AG09319 (cell line): ENCODE results near the gene DIRAS3.

Source experiments
- DNase-seq: peaks from one replicate; pipeline ENCODE4 v3.0.0-alpha.2; 2010; ENCODE audit warnings: low read depth; ENCODE audit errors: extremely low read depth
- TF ChIP-seq, protein P1 (sequence below): IDR thresholded peaks from 2 replicates; pipeline ENCODE4 v1.5.1; 2011; ENCODE audit warnings: low read depth, mild to moderate bottlenecking, inconsistent platforms, low read length, moderate library complexity

The DIRAS3 gene, protein sequence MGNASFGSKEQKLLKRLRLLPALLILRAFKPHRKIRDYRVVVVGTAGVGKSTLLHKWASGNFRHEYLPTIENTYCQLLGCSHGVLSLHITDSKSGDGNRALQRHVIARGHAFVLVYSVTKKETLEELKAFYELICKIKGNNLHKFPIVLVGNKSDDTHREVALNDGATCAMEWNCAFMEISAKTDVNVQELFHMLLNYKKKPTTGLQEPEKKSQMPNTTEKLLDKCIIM

DNA sequence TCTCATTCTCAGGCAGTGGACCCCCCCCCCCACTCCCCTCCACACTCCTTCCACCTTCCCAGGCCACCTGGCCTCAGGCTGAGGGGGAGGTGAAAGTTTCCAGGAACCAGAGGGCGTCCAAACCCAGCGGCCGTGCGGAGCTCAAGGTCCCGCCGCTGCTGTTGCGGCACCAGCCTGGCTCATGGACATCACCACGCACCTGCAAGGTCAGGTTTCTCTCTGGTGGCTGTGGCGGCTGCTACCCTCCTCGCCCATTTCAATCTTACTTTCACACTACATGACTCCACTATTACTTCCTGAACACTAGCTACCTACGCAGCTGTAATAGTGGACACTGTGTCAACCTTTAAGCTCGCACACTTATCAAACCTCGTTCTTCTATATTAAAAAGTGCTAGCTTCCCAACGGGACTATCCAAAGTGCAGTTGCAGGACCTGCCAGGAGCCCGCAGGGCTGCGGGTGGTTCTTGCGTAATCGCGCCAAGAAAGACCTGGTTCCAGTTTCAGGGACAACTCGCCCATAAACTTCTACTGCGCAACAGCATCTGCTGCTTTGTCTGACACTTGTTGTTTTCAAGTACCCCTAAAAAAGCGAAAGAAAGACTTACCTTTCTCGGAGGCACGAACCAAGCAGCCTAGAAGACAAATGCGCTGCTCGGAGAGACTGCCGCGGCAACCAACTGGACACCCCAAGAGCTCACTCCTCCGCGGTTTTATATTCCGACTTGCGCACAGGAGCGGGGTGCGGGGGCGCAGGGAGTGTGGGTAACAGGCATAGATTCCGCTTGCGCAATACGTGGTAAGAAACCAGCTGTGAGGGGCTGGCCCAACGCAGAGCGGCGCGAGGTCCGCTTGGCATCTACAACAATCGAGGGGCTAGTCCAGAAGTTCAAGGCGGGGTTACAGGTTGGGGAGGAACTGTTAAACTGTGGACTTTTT lies at the start of gene DIRAS3:
Gene DIRAS3, minus strand, starts transcription at position 687 of the 938 bp plus-strand sequence. CDS start 3,330 bp downstream, outside the sequence.
- no peak for DNase-seq
- TF ChIP-seq, protein P1, sequence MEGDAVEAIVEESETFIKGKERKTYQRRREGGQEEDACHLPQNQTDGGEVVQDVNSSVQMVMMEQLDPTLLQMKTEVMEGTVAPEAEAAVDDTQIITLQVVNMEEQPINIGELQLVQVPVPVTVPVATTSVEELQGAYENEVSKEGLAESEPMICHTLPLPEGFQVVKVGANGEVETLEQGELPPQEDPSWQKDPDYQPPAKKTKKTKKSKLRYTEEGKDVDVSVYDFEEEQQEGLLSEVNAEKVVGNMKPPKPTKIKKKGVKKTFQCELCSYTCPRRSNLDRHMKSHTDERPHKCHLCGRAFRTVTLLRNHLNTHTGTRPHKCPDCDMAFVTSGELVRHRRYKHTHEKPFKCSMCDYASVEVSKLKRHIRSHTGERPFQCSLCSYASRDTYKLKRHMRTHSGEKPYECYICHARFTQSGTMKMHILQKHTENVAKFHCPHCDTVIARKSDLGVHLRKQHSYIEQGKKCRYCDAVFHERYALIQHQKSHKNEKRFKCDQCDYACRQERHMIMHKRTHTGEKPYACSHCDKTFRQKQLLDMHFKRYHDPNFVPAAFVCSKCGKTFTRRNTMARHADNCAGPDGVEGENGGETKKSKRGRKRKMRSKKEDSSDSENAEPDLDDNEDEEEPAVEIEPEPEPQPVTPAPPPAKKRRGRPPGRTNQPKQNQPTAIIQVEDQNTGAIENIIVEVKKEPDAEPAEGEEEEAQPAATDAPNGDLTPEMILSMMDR, result no peak

DNA sequence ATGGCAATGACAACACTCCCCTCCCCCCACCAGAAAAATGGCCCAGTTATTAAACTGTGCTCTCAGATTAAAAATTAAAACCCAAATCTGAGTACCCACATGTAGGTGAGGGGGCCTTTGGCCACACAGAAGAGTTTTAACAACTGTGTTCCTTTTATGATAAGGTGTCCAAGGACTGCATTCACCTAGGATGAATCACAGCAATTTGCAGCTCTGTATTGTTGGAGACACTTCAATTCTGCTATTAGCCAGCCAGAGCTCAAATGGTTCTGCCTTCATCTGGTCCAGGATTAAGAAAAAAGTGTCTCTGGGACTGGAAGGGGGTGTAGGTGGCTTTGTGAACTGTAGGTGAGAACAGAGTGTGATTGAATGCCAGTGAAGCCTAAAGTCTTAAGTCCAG lies 43.3 kb upstream of the DIRAS3 start:
- no peak for DNase-seq

DNA sequence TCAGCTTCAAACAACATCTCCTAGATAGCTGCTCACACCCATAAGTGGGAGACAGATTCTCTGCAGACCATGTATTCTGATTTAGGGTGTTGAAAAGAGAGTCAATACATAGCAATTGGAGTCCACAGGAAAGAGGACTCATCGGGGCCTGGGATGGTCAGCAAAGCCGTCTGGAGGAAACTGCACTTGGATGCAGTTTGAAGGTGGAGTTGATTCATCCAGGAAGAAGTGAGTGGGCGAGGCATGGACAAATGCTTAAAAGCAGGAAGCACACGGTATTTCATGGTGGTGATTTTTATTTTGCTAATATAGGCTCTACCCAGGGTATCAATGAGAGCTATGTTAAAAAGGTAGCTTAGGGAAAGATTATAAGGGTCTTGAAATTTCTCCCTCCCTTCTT lies 36.8 kb upstream of the DIRAS3 start:
- TF ChIP-seq, protein P1, result no peak
- no peak for DNase-seq

More for the DNA sequence above, 43.3 kb upstream of the DIRAS3 start:
- TF ChIP-seq, protein P1, result no peak

DNA sequence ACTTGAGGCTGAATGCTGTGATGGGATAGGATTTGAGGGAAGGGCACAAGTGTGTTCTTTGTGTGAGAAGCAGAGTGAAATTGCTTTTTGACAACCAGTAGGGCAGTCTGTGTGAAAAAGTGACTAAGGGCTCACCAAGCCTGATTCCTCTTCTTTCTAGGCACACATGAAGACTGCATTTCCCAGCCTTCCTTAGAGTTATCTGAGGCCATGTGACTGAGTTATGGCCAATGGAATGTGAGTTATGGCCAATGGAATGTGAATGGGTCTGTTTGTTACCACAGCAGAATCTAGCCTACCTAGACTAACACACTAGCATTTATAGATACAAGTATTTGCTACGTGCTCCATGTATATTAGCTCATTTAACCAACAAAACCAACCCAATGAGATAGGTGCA lies 35.3 kb upstream of the DIRAS3 start:
- no peak for DNase-seq
- TF ChIP-seq, protein P1, result no peak

DNA sequence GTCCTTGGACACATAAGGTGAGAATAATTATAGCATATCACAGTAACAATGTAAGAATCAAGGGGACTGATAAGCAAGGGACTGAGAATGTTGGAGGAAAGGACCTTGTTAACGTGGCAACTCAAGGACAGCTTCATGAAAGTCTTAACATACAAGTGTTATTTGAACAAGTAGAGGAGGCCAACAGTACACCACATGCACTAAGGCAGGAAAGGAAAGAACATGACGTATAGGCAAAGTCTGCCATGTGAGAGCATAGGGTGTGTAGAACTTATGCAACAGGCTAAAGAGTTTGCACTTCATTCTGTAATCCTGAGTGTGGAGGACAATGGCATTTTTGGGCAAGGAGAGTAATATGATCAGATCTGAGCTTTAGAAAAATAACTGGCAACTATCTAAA lies 33.3 kb upstream of the DIRAS3 start:
- no peak for DNase-seq
- TF ChIP-seq, protein P1, result no peak

DNA sequence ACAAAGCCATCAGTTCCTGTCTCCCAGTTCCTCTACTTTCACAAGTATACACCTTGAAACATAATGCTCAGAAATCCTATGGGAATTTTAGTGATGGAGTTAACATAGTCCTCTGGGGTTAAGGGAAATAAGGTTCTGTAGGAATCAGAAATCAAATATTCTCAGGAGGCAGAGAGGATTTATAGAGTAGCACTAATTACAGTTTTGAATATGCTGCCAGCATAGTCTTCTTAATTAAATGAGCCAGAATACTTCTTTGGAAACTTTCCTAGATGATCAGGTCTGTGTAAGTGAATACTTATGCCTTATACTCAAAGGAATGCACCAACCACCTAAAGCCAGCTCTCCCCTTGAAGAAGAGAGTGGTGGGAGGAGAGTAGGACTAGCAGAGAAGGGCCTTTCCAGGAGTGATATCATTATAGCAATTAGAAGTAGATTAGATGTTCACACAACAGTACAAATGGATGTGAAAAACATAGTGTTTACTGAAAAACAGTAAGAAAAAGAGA lies 31.4 kb upstream of the DIRAS3 start:
- TF ChIP-seq, protein P1, result no peak

DNA sequence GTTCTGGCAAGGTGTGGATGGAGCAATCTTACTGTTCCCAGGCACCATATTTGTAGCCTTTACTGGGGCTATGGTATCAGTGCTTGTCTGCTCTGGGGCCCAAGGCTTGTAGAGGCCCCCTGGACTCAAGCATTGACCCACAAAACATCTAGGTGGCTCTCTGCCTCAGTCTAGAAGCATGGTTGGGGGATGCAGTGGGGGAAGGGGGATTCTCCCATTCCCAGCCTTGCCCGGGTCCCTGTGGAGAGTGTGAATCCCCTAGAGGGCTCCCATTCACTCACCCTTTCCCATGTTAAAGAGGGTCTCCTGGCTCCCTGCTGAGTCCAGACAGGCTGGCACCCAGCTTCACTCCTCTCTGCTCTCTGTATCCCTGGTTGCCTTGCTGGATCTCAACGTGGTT lies 28.2 kb upstream of the DIRAS3 start:
- TF ChIP-seq, protein P1, result no peak
- no peak for DNase-seq

More for the DNA sequence above, 31.4 kb upstream of the DIRAS3 start:
- no peak for DNase-seq
